Keratinocyte (primary cell): ENCODE data around the gene THRB. TPM values are rescaled to one million over a fixed set of nuclear protein-coding genes. Genes with fewer than 3 reads are reported as not detected.

ENCODE experiments used
- DNase-seq: peaks from one replicate; pipeline ENCODE4 v3.0.0-alpha.2; 2011; ENCODE audit warnings: low read depth, missing footprints, low spot score
- FAIRE-seq: peaks from 2 replicates; lab custom pipeline; 2011; peaks lifted over from hg19 to GRCh38; lab: Jason Lieb, UNC
- H2AFZ ChIP-seq: 2 replicates; pipeline ENCODE4 v1.6.0; 2012; ENCODE audit warnings: low read length, control low read depth, inconsistent platforms; ENCODE audit not compliant: control insufficient read depth
- H3K27ac ChIP-seq: 2 replicates; pipeline ENCODE4 v1.5.1; 2011; ENCODE audit warnings: low read length; ENCODE audit not compliant: control insufficient read depth, insufficient read depth
- H3K27me3 ChIP-seq: 3 replicates; pipeline ENCODE4 v1.6.0; 2011; ENCODE audit warnings: low read length; ENCODE audit not compliant: control insufficient read depth, insufficient read depth; ENCODE audit errors: extremely low read depth
- H3K36me3 ChIP-seq, 2 experiments: 2 replicates in 1 of 2; 3 replicates in 1 of 2; pipeline ENCODE4 v1.5.1; 2011; ENCODE audit warnings: low read length in 2 of 2, mild to moderate bottlenecking in 1 of 2; ENCODE audit not compliant: control insufficient read depth in 2 of 2, insufficient read depth in 2 of 2; ENCODE audit errors: extremely low read depth in 1 of 2
- H3K4me1 ChIP-seq: 3 replicates; pipeline ENCODE4 v1.5.1; 2011; ENCODE audit warnings: low read length; ENCODE audit not compliant: control insufficient read depth, insufficient read depth; ENCODE audit errors: extremely low read depth
- H3K4me2 ChIP-seq: 3 replicates; pipeline ENCODE4 v1.6.0; 2011; ENCODE audit warnings: low read depth, low read length; ENCODE audit not compliant: control insufficient read depth, insufficient read depth; ENCODE audit errors: extremely low read depth
- H3K4me3 ChIP-seq, 3 experiments: fragments of 200-600 bp in 1 of 3; sonication (generic) in 1 of 3; 2 replicates in 2 of 3; 3 replicates in 1 of 3; pipeline ENCODE4 v1.5.1; 2011 to 2016; ENCODE audit warnings: low read length in 3 of 3, mild to moderate bottlenecking in 3 of 3, control low read depth in 2 of 3, inconsistent platforms in 1 of 3, low read depth in 1 of 3, mixed read lengths in 1 of 3, mixed run types in 1 of 3, moderate library complexity in 1 of 3; ENCODE audit not compliant: control insufficient read depth in 2 of 3, insufficient read depth in 2 of 3; ENCODE audit errors: extremely low read depth in 1 of 3
- H3K79me2 ChIP-seq: 2 replicates; pipeline ENCODE4 v1.6.0; 2012; ENCODE audit warnings: low read length; ENCODE audit not compliant: control insufficient read depth, insufficient read depth
- H3K9ac ChIP-seq: 3 replicates; pipeline ENCODE4 v1.6.0; 2011; ENCODE audit warnings: low read length; ENCODE audit not compliant: control insufficient read depth, insufficient read depth; ENCODE audit errors: extremely low read depth
- H3K9me1 ChIP-seq: 3 replicates; pipeline ENCODE4 v1.6.0; 2011; ENCODE audit warnings: low read length; ENCODE audit not compliant: control insufficient read depth, insufficient read depth; ENCODE audit errors: extremely low read depth
- H3K9me3 ChIP-seq: 2 replicates; pipeline ENCODE4 v1.5.1; 2012; ENCODE audit warnings: low read depth, low read length; ENCODE audit not compliant: control insufficient read depth
- H4K20me1 ChIP-seq: 3 replicates; pipeline ENCODE4 v1.6.0; 2011; ENCODE audit warnings: low read length; ENCODE audit not compliant: control insufficient read depth, insufficient read depth; ENCODE audit errors: extremely low read depth
- EZH2 ChIP-seq: IDR thresholded peaks from one replicate; pipeline ENCODE4 v1.6.1; 2012; ENCODE audit warnings: inconsistent platforms, mild to moderate bottlenecking, low read length, moderate library complexity
- dilution Hi-C: fragments of 300-500 bp; cut with MboI; formaldehyde crosslinking; loops from one replicate; pipeline ENCODE4 v1.7.0; 2020; ENCODE audit warnings: low sequenced_read_pairs; ENCODE audit not compliant: extremely low pct_ligation_motif_present
- polyA plus RNA-seq, 5 experiments: library from polyadenylated mRNA; depleted of rRNA in 3 of 5; stranded (reverse) in 3 of 5; stranded (forward) in 1 of 5; unstranded in 1 of 5; fragments of >200 nt; gene quantifications; 1 replicate in 1 of 5; 2 replicates in 3 of 5; 3 replicates in 1 of 5; pipeline versions ENCODE4 v1.2.1 to v1.2.3, GENCODE V29; 2011 to 2012; ENCODE audit warnings: missing spikeins in 2 of 5, low read depth in 1 of 5, low replicate concordance in 1 of 5
- TF ChIP-seq, protein P1 (sequence below), 3 experiments: IDR thresholded peaks in 1 of 3; conservative IDR thresholded peaks in 1 of 3; optimal IDR thresholded peaks in 1 of 3; 2 replicates in 2 of 3; 3 replicates in 1 of 3; pipeline versions ENCODE3 to v1.5.1; 2011; ENCODE audit warnings: low read length in 3 of 3, mild to moderate bottlenecking in 3 of 3, moderate library complexity in 2 of 3, control low read depth in 1 of 3, inconsistent platforms in 1 of 3; ENCODE audit not compliant: insufficient read depth in 2 of 3; ENCODE audit errors: extremely low read depth in 1 of 3

The THRB gene
- polyA plus RNA-seq, 1 donor (not counting 4 experiments of a cell fraction or from before 2014, with no cell fraction given) = 2.6 TPM

DNA sequence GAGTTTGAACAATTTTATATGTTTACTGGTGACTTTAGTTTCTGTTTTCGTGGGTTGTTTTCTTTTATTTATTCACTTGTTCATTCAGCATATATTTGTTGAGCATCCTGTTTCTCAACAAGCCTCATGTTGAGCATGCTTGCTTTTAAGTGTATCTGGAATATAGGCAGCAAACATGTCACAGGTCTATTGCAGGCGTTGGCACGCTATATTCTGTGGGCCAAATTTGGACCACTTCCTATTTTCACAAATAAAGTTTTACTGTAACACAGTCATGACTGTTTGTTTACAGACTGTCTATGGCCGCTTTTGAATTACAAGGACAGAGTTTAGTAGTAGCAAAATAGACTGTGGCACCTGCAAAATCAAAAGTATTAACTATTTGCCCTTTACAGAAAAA is 89.6 kb downstream of the THRB start:
- dilution Hi-C loops = no loop called here
- Histone ChIP-seq H3K9ac (no peak overlapping the region), H3K27ac (no peak overlapping the region), H4K20me1 (no peaks in the 10 kb centered on the region), H3K9me3 (no peaks in the 10 kb centered on the region), H3K4me2 (no peak overlapping the region), H2AFZ (no peak overlapping the region), H3K4me1 (no peaks in the 10 kb centered on the region), H3K27me3 (no peaks in the 10 kb centered on the region), H3K4me3 (no peak overlapping the region), H3K9me1 (no peaks in the 10 kb centered on the region), H3K79me2 (no peaks in the 10 kb centered on the region), H3K36me3 (no peaks in the 10 kb centered on the region)
- TF ChIP-seq, protein P1, sequence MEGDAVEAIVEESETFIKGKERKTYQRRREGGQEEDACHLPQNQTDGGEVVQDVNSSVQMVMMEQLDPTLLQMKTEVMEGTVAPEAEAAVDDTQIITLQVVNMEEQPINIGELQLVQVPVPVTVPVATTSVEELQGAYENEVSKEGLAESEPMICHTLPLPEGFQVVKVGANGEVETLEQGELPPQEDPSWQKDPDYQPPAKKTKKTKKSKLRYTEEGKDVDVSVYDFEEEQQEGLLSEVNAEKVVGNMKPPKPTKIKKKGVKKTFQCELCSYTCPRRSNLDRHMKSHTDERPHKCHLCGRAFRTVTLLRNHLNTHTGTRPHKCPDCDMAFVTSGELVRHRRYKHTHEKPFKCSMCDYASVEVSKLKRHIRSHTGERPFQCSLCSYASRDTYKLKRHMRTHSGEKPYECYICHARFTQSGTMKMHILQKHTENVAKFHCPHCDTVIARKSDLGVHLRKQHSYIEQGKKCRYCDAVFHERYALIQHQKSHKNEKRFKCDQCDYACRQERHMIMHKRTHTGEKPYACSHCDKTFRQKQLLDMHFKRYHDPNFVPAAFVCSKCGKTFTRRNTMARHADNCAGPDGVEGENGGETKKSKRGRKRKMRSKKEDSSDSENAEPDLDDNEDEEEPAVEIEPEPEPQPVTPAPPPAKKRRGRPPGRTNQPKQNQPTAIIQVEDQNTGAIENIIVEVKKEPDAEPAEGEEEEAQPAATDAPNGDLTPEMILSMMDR (optimal IDR thresholded peaks at IDR 0.05 in 1 of 3, IDR thresholded peaks at IDR 0.05 in 1 of 3, conservative IDR thresholded peaks at IDR 0.05 in 1 of 3; ENCODE audit: extremely low read depth in 1 of 3, insufficient read depth in 2 of 3, low read length in 3 of 3) = no peak
- no peak for TF ChIP-seq EZH2
- FAIRE-seq (no peak), DNase-seq (no peak)

DNA sequence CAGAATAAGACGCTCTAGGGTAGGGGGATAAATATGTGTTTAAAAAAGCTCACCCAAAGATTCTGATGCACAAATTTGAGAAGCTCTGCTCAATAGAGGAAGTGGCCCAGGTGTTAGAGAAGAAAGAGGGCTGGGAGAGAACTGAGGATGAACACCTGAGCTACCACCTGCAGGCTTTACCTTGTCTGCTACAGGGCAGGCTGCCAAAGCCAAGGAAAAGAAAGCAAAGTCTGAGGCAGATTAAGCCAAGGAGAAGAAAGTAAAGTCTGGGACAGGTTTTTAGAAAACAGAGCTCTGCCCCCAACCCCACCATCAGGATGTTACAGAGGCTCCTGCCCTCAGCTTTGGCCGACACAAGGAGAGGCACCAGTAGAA is 92.9 kb downstream of the THRB start:
- Histone ChIP-seq H3K9ac (no peak overlapping the region), H3K4me3 (no peak overlapping the region), H3K4me2 (no peak overlapping the region), H3K4me1 (no peaks in the 10 kb centered on the region), H3K27me3 (no peaks in the 10 kb centered on the region), H3K27ac (no peak overlapping the region), H3K79me2 (no peaks in the 10 kb centered on the region), H2AFZ (no peak overlapping the region), H3K9me1 (no peaks in the 10 kb centered on the region), H3K36me3 (no peaks in the 10 kb centered on the region), H3K9me3 (no peaks in the 10 kb centered on the region), H4K20me1 (no peaks in the 10 kb centered on the region)
- FAIRE-seq (no peak), DNase-seq (no peak)
- TF ChIP-seq, protein P1 (optimal IDR thresholded peaks at IDR 0.05 in 1 of 3, IDR thresholded peaks at IDR 0.05 in 1 of 3, conservative IDR thresholded peaks at IDR 0.05 in 1 of 3; ENCODE audit: extremely low read depth in 1 of 3, insufficient read depth in 2 of 3, low read length in 3 of 3) = no peak
- TF ChIP-seq EZH2 = no peak
- dilution Hi-C loops = no loop called here
